MG63 (cell line): ENCODE results near the gene DNAH6. TPM values are rescaled to one million over a fixed set of nuclear protein-coding genes. Genes with fewer than 3 reads are reported as not detected.
"Not testable (repeated sequence)": the region's sequence is repeated elsewhere in the genome, so short reads cannot be mapped to it uniquely, and the experiment has no call there.

Experiments
- DNase-seq: peaks from one replicate; pipeline ENCODE4 v3.0.0-alpha.2; 2020
- H3K27me3 ChIP-seq: fragments of 250-450 bp; sonication (Bioruptor Pico); 2 replicates; pipeline ENCODE4 v1.5.1; 2020; ENCODE audit warnings: mild to moderate bottlenecking, moderate library complexity
- H3K36me3 ChIP-seq: fragments of 250-450 bp; sonication (Bioruptor Pico); 2 replicates; pipeline ENCODE4 v1.5.1; 2020; ENCODE audit warnings: mild to moderate bottlenecking, moderate library complexity
- H3K4me3 ChIP-seq: fragments of 250-450 bp; sonication (Bioruptor Pico); 2 replicates; pipeline ENCODE4 v1.5.1; 2020; ENCODE audit warnings: mild to moderate bottlenecking, moderate library complexity
- H3K9me3 ChIP-seq: fragments of 250-450 bp; sonication (Bioruptor Pico); 2 replicates; pipeline ENCODE4 v1.5.1; 2020; ENCODE audit warnings: mild to moderate bottlenecking, moderate library complexity
- total RNA-seq: library from RNA; depleted of rRNA; stranded (reverse); fragments of >200 nt; shearing (Covaris generic); gene quantifications from 2 replicates; pipeline ENCODE4 v1.2.3, GENCODE V29; 2014; ENCODE audit warnings: low replicate concordance

DNAH6 gene
- total RNA-seq, 1 experiment from 2014 or later: not detected

- H3K27me3 ChIP-seq, H3K36me3 ChIP-seq, H3K9me3 ChIP-seq, H3K4me3 ChIP-seq, DNase-seq: not testable (repeated sequence)
Measured at GRCh38 chr2:84551526-84551925, 35.2 kb downstream of the DNAH6 start.

- H3K4me3 ChIP-seq: no peak overlapping the region
- DNase-seq: no peak
- H3K27me3 ChIP-seq: no peaks in the 10 kb centered on the region
Measured at GRCh38 chr2:84556190-84556589, 39.9 kb downstream of the DNAH6 start.

GRCh38 chr2:84559838-84560237, 43.5 kb downstream of the DNAH6 start:
- Histone ChIP-seq H3K9me3 (no peaks in the 10 kb centered on the region), H3K36me3 (no peaks in the 10 kb centered on the region)
- DNase-seq: no peak

More at GRCh38 chr2:84556190-84556589, 39.9 kb downstream of the DNAH6 start:
- H3K36me3 ChIP-seq: no peaks in the 10 kb centered on the region
- H3K9me3 ChIP-seq: no peaks in the 10 kb centered on the region

GRCh38 chr2:84579661-84580060, 63.4 kb downstream of the DNAH6 start:
- no peaks in the 10 kb centered on the region for H3K27me3 ChIP-seq
- no peaks in the 10 kb centered on the region for H3K9me3 ChIP-seq
- no peak overlapping the region for H3K4me3 ChIP-seq
- no peak for DNase-seq
- no peaks in the 10 kb centered on the region for H3K36me3 ChIP-seq

More at GRCh38 chr2:84559838-84560237, 43.5 kb downstream of the DNAH6 start:
- no peak overlapping the region for H3K4me3 ChIP-seq
- no peaks in the 10 kb centered on the region for H3K27me3 ChIP-seq

GRCh38 chr2:84603911-84604310, 87.6 kb downstream of the DNAH6 start:
- H3K4me3 ChIP-seq: no peak overlapping the region
- DNase-seq: no peak
- no peaks in the 10 kb centered on the region for H3K9me3 ChIP-seq
- no peaks in the 10 kb centered on the region for H3K27me3 ChIP-seq
- H3K36me3 ChIP-seq: no peaks in the 10 kb centered on the region

- no peak overlapping the region for H3K4me3 ChIP-seq
- H3K36me3 ChIP-seq: no peaks in the 10 kb centered on the region
- H3K27me3 ChIP-seq: no peaks in the 10 kb centered on the region
- no peak for DNase-seq
- 0 out of 2 replicates have a peak, but pooled peaks cover 3% of the 10 kb centered on the region for H3K9me3 ChIP-seq
Measured at GRCh38 chr2:84613082-84613481, 96.8 kb downstream of the DNAH6 start.

GRCh38 chr2:84619794-84620371, 103.6 kb downstream of the DNAH6 start:
- H3K4me3 ChIP-seq: no peak overlapping the region
- DNase-seq: no peak
- H3K36me3 ChIP-seq: no peaks in the 10 kb centered on the region
- no peaks in the 10 kb centered on the region for H3K27me3 ChIP-seq
- H3K9me3 ChIP-seq: 0 out of 2 replicates have a peak, but pooled peaks cover 3% of the 10 kb centered on the region

GRCh38 chr2:84628486-84628885, 112.2 kb downstream of the DNAH6 start:
- no peak overlapping the region for H3K4me3 ChIP-seq
- H3K27me3 ChIP-seq: no peaks in the 10 kb centered on the region
- no peak for DNase-seq
- H3K9me3 ChIP-seq: no peaks in the 10 kb centered on the region
- H3K36me3 ChIP-seq: no peaks in the 10 kb centered on the region

- no peaks in the 10 kb centered on the region for H3K36me3 ChIP-seq
- no peaks in the 10 kb centered on the region for H3K9me3 ChIP-seq
- DNase-seq: no peak
- H3K4me3 ChIP-seq: no peak overlapping the region
- H3K27me3 ChIP-seq: no peaks in the 10 kb centered on the region
Measured at GRCh38 chr2:84629550-84629949, 113.3 kb downstream of the DNAH6 start.

GRCh38 chr2:84631047-84631446, 114.7 kb downstream of the DNAH6 start:
- H3K9me3 ChIP-seq: no peaks in the 10 kb centered on the region
- H3K36me3 ChIP-seq: no peaks in the 10 kb centered on the region
- no peak for DNase-seq
- H3K27me3 ChIP-seq: no peaks in the 10 kb centered on the region
- no peak overlapping the region for H3K4me3 ChIP-seq

GRCh38 chr2:84631985-84632384, 115.7 kb downstream of the DNAH6 start:
- H3K27me3 ChIP-seq: no peaks in the 10 kb centered on the region
- DNase-seq: no peak
- no peaks in the 10 kb centered on the region for H3K36me3 ChIP-seq
- no peak overlapping the region for H3K4me3 ChIP-seq
- H3K9me3 ChIP-seq: no peaks in the 10 kb centered on the region

- H3K4me3 ChIP-seq: no peak overlapping the region
- DNase-seq: no peak
- H3K27me3 ChIP-seq: no peaks in the 10 kb centered on the region
- H3K9me3 ChIP-seq: no peaks in the 10 kb centered on the region
- no peaks in the 10 kb centered on the region for H3K36me3 ChIP-seq
Measured at GRCh38 chr2:84636080-84636971, 120.0 kb downstream of the DNAH6 start.

GRCh38 chr2:84639751-84640150, 123.5 kb downstream of the DNAH6 start:
- H3K4me3 ChIP-seq: no peak overlapping the region
- H3K36me3 ChIP-seq: no peaks in the 10 kb centered on the region
- H3K9me3 ChIP-seq: peaks cover 2% of the 10 kb centered on the region; the same call in 1 of the 2 replicates
- H3K27me3 ChIP-seq: no peaks in the 10 kb centered on the region
- DNase-seq: no peak

- no peaks in the 10 kb centered on the region for H3K27me3 ChIP-seq
- H3K36me3 ChIP-seq: no peaks in the 10 kb centered on the region
- H3K4me3 ChIP-seq: no peak overlapping the region
- peaks cover 2% of the 10 kb centered on the region; the same call in 1 of the 2 replicates for H3K9me3 ChIP-seq
- no peak for DNase-seq
Measured at GRCh38 chr2:84640411-84640810, 124.1 kb downstream of the DNAH6 start.

GRCh38 chr2:84641021-84641420, 124.7 kb downstream of the DNAH6 start:
- Histone ChIP-seq H3K9me3 (peaks cover 2% of the 10 kb centered on the region; the same call in 1 of the 2 replicates), H3K4me3 (no peak overlapping the region), H3K27me3 (no peaks in the 10 kb centered on the region), H3K36me3 (no peaks in the 10 kb centered on the region)
- no peak for DNase-seq

GRCh38 chr2:84643991-84644390, 127.7 kb downstream of the DNAH6 start:
- H3K9me3 ChIP-seq: peaks cover 2% of the 10 kb centered on the region; the same call in 1 of the 2 replicates
- no peak for DNase-seq
- H3K4me3 ChIP-seq: no peak overlapping the region
- H3K27me3 ChIP-seq: no peaks in the 10 kb centered on the region
- no peaks in the 10 kb centered on the region for H3K36me3 ChIP-seq

- no peak overlapping the region for H3K4me3 ChIP-seq
- no peaks in the 10 kb centered on the region for H3K27me3 ChIP-seq
- H3K36me3 ChIP-seq: no peaks in the 10 kb centered on the region
- DNase-seq: no peak
- H3K9me3 ChIP-seq: peaks cover 2% of the 10 kb centered on the region; the same call in 1 of the 2 replicates
Measured at GRCh38 chr2:84646514-84646913, 130.2 kb downstream of the DNAH6 start.
